H1 (cell line): ENCODE data around the gene PTPN2. TPM values are rescaled to one million over a fixed set of nuclear protein-coding genes. Genes with fewer than 3 reads are reported as not detected.

Experiments
- CTCF ChIA-PET: fragments of 300-600 bp; sonication (Branson Sonifier 250); formaldehyde crosslinking; loops from one replicate; lab custom pipeline; 2021; ENCODE audit not compliant: partially characterized antibody; lab: Charles Lee
- POLR2A ChIA-PET: fragments of 300-600 bp; sonication (Branson Sonifier 250); formaldehyde crosslinking; loops from one replicate; lab custom pipeline; 2021; ENCODE audit warnings: inconsistent platforms; ENCODE audit not compliant: partially characterized antibody; lab: Charles Lee
- DNase-seq, 2 experiments: peaks; one replicate each; pipeline versions ENCODE4 v3.0.0 to v3.0.0-alpha.2; 2010 to 2022; ENCODE audit warnings: low spot score in 2 of 2, low read depth in 1 of 2, mixed read lengths in 1 of 2
- FAIRE-seq: peaks from 2 replicates; lab custom pipeline; 2011; peaks lifted over from hg19 to GRCh38; lab: Jason Lieb, UNC
- H2AFZ ChIP-seq: 2 replicates; pipeline ENCODE4 v1.8.1; 2012; ENCODE audit warnings: low read length, inconsistent platforms
- H2AK5ac ChIP-seq: 2 replicates; pipeline ENCODE4 v1.6.1; 2013; ENCODE audit warnings: low read depth, low read length
- H2BK120ac ChIP-seq: replicated peaks from 2 replicates; pipeline ENCODE3; 2013; ENCODE audit warnings: low read depth, low read length, inconsistent platforms
- H2BK12ac ChIP-seq: 2 replicates; pipeline ENCODE4 v1.6.1; 2013; ENCODE audit warnings: low read depth, low read length
- H2BK15ac ChIP-seq: 2 replicates; pipeline ENCODE4 v1.6.1; 2013; ENCODE audit warnings: low read length
- H2BK20ac ChIP-seq: 2 replicates; pipeline ENCODE4 v1.6.1; 2013; ENCODE audit warnings: low read length
- H2BK5ac ChIP-seq: 2 replicates; pipeline ENCODE4 v1.6.1; 2013; ENCODE audit warnings: low read depth, low read length
- H3K14ac ChIP-seq: 2 replicates; pipeline ENCODE4 v1.6.1; 2013; ENCODE audit warnings: inconsistent platforms; ENCODE audit not compliant: insufficient read length
- H3K18ac ChIP-seq: 2 replicates; pipeline ENCODE4 v1.6.1; 2013; ENCODE audit warnings: low read length; ENCODE audit errors: extremely low read depth
- H3K23ac ChIP-seq: 2 replicates; pipeline ENCODE4 v1.6.1; 2013; ENCODE audit warnings: inconsistent platforms; ENCODE audit not compliant: insufficient read length
- H3K23me2 ChIP-seq: 2 replicates; pipeline ENCODE4 v1.6.1; 2013; ENCODE audit warnings: low read depth, low read length
- H3K27ac ChIP-seq: 2 replicates; pipeline ENCODE4 v1.6.1; 2011; ENCODE audit warnings: low read depth, low read length, inconsistent platforms
- H3K27me3 ChIP-seq, 4 experiments: replicated peaks in 1 of 4; 1 replicate in 1 of 4; 2 replicates in 3 of 4; pipeline versions ENCODE4 v1.6.1 to v1.8.1; 2011 to 2013; ENCODE audit warnings: low read length in 3 of 4, mild to moderate bottlenecking in 3 of 4, inconsistent platforms in 2 of 4, mixed read lengths in 2 of 4, moderate library complexity in 1 of 4; ENCODE audit not compliant: control insufficient read depth in 3 of 4, insufficient read depth in 3 of 4; ENCODE audit errors: extremely low read depth in 1 of 4
- H3K36me3 ChIP-seq, 4 experiments: 2 replicates each; pipeline versions ENCODE4 v1.6.1 to v1.8.1; 2011 to 2013; ENCODE audit warnings: mild to moderate bottlenecking in 4 of 4, low read length in 3 of 4, moderate library complexity in 2 of 4, control low read depth in 1 of 4, inconsistent platforms in 1 of 4; ENCODE audit not compliant: insufficient read depth in 4 of 4, control insufficient read depth in 2 of 4
- H3K4ac ChIP-seq: replicated peaks from 2 replicates; pipeline ENCODE3; 2013; ENCODE audit warnings: low read length, low read depth, mixed read lengths, inconsistent platforms; ENCODE audit not compliant: insufficient read length
- H3K4me1 ChIP-seq, 4 experiments: replicated peaks in 1 of 4; 1 replicate in 1 of 4; 2 replicates in 3 of 4; pipeline versions ENCODE4 v1.6.1 to v1.8.1; 2011 to 2013; ENCODE audit warnings: low read length in 3 of 4, inconsistent platforms in 2 of 4, mixed read lengths in 1 of 4; ENCODE audit not compliant: insufficient read depth in 4 of 4, control insufficient read depth in 3 of 4
- H3K4me2 ChIP-seq, 2 experiments: 2 replicates each; pipeline versions ENCODE4 v1.6.1 to v1.8.1; 2011 to 2013; ENCODE audit warnings: low read depth in 2 of 2, low read length in 2 of 2, control low read depth in 1 of 2, inconsistent platforms in 1 of 2, mild to moderate bottlenecking in 1 of 2; ENCODE audit not compliant: insufficient read depth in 1 of 2
- H3K4me3 ChIP-seq, 4 experiments: fragments of 200-600, 300-600 bp in 1 of 4; sonication (generic), shearing (Covaris generic), sonication (Bioruptor Twin) in 1 of 4; 2 replicates each; pipeline versions ENCODE4 v1.5.1 to v1.8.1; 2011 to 2016; ENCODE audit warnings: low read length in 4 of 4, low read depth in 3 of 4, control low read depth in 2 of 4, inconsistent platforms in 2 of 4, mild to moderate bottlenecking in 2 of 4, mixed read lengths in 1 of 4, moderate library complexity in 1 of 4; ENCODE audit not compliant: insufficient read depth in 2 of 4; ENCODE audit errors: extremely low read depth in 1 of 4
- H3K56ac ChIP-seq: replicated peaks from 2 replicates; pipeline ENCODE3; 2013; ENCODE audit warnings: low read depth, mild to moderate bottlenecking, mixed read lengths, low read length, inconsistent platforms; ENCODE audit not compliant: insufficient read length
- H3K79me1 ChIP-seq: 2 replicates; pipeline ENCODE4 v1.6.1; 2013; ENCODE audit warnings: low read depth, low read length, control low read depth
- H3K79me2 ChIP-seq, 2 experiments: 2 replicates each; pipeline versions ENCODE4 v1.6.1 to v1.8.1; 2012 to 2013; ENCODE audit warnings: low read length in 2 of 2, mild to moderate bottlenecking in 2 of 2, inconsistent platforms in 1 of 2; ENCODE audit not compliant: insufficient read depth in 2 of 2, control insufficient read depth in 1 of 2
- H3K9ac ChIP-seq, 4 experiments: replicated peaks in 1 of 4; 1 replicate in 1 of 4; 2 replicates in 3 of 4; pipeline versions ENCODE4 v1.6.1 to v1.8.1; 2011 to 2013; ENCODE audit warnings: low read depth in 3 of 4, low read length in 3 of 4, control low read depth in 2 of 4, mild to moderate bottlenecking in 2 of 4, moderate library complexity in 2 of 4, inconsistent platforms in 1 of 4; ENCODE audit errors: extremely low read depth in 1 of 4
- H3K9me3 ChIP-seq, 2 experiments: 2 replicates each; pipeline versions ENCODE4 v1.6.1 to v1.8.1; 2012 to 2013; ENCODE audit warnings: mild to moderate bottlenecking in 2 of 2, moderate library complexity in 2 of 2, control low read depth in 1 of 2, inconsistent platforms in 1 of 2, low read depth in 1 of 2, low read length in 1 of 2, mixed read lengths in 1 of 2; ENCODE audit not compliant: insufficient read depth in 2 of 2
- H4K20me1 ChIP-seq, 2 experiments: replicated peaks in 1 of 2; 2 replicates each; pipeline versions ENCODE3 to v1.8.1; 2011 to 2013; ENCODE audit warnings: inconsistent platforms in 2 of 2, low read length in 2 of 2, mild to moderate bottlenecking in 1 of 2; ENCODE audit not compliant: insufficient read depth in 2 of 2, control insufficient read depth in 1 of 2
- H4K5ac ChIP-seq: 2 replicates; pipeline ENCODE4 v1.6.1; 2013; ENCODE audit warnings: low read length, low read depth, mixed read lengths, inconsistent platforms; ENCODE audit not compliant: insufficient read length
- H4K8ac ChIP-seq: 2 replicates; pipeline ENCODE4 v1.8.0; 2013; ENCODE audit warnings: mild to moderate bottlenecking, moderate library complexity, low read length, inconsistent platforms; ENCODE audit not compliant: insufficient read depth; ENCODE audit errors: extremely low read depth
- H4K91ac ChIP-seq: replicated peaks from 2 replicates; pipeline ENCODE3; 2013; ENCODE audit warnings: low read length, mixed read lengths, inconsistent platforms; ENCODE audit not compliant: insufficient read length
- PHF8 ChIP-seq: fragments of 200-600 bp; sonication (generic); conservative IDR thresholded peaks from 2 replicates; pipeline ENCODE4 v1.7.1; 2012; ENCODE audit warnings: low read depth, mild to moderate bottlenecking, inconsistent platforms, low read length, moderate library complexity
- POU5F1 ChIP-seq: IDR thresholded peaks from 2 replicates; pipeline ENCODE4 v1.6.1; 2011; ENCODE audit warnings: low read depth, mild to moderate bottlenecking, low read length, moderate library complexity
- WGBS, 2 experiments: shearing (Covaris generic) in 1 of 2; methylation state at CpG; one replicate each; pipeline versions ENCODE4 v1.1.6 to v1.1.7; 2013 to 2015; ENCODE audit warnings: low lambda C conversion rate in 2 of 2, mixed read lengths in 2 of 2, inconsistent platforms in 1 of 2, low coverage in 1 of 2, missing lambda C conversion rate in 1 of 2; ENCODE audit not compliant: insufficient replicate concordance in 2 of 2, insufficient coverage in 1 of 2, insufficient read length in 1 of 2; ENCODE audit errors: extremely low coverage in 1 of 2, missing lambda C conversion rate in 1 of 2; 5-methylcytosine and 5-hydroxymethylcytosine counted together
- polyA plus RNA-seq, 7 experiments: library from polyadenylated mRNA; depleted of rRNA in 3 of 7; stranded (reverse) in 5 of 7; unstranded in 2 of 7; fragments of >200 nt in 5 of 7; fragments of 200-250 nt in 2 of 7; gene quantifications; 1 replicate in 5 of 7; 2 replicates in 1 of 7; 4 replicates in 1 of 7; pipeline versions ENCODE4 v1.2.1 to v1.2.3, GENCODE V29; 2011 to 2013; ENCODE audit warnings: missing spikeins in 2 of 7, mixed read lengths in 2 of 7
- total RNA-seq: library from RNA; stranded (reverse); fragmentation: NEBNext Ultra II Directional; extraction: Animal tissue kit (Norgen Biotek cat#: 25700); gene quantifications from 2 replicates; pipeline ENCODE4 v1.2.1, GENCODE V29; 2021

Gene PTPN2
- total and polyA plus RNA-seq, 2 of the 8 experiments (the other 6 are each of a cell fraction or from before 2014, with no cell fraction given), result 16.4 to 54.0 TPM

GRCh38 chr18:12880541-12880910, 3.5 kb downstream of the PTPN2 start:
- Histone ChIP-seq H3K18ac (no peak overlapping the region), H2BK5ac (peak overlapping the region; percentile 41; the same call in 1 of the 2 replicates), H3K9ac (0 out of 7 replicates have a peak overlapping the region, but pooled peaks of 1 of the 4 experiments have one; percentile 4), H2BK20ac (no peak overlapping the region), H3K23me2 (peaks cover 7% of the 10 kb centered on the region; the same call in 1 of the 2 replicates), H4K20me1 (peaks cover 4 to 5% of the 10 kb centered on the region in 2 experiments), H3K4me3 (no peak overlapping the region), H2BK120ac (no peak overlapping the region), H3K9me3 (no peaks in the 10 kb centered on the region), H3K14ac (no peak overlapping the region)
- DNase-seq, result no peak
- 77% methylated on average over 2 of the region's 2 CpGs; no CpG with 5 or more reads in 1 of the 2 experiments for WGBS, 2 experiments
- no peak for TF ChIP-seq PHF8
- TF ChIP-seq POU5F1, result no peak
- TF ChIP-seq, all 59 proteins: peak for 0
- Histone ChIP-seq H4K91ac (no peak overlapping the region), H3K27me3 (no peaks in the 10 kb centered on the region), H3K36me3 (no peaks in the 10 kb centered on the region), H3K79me2 (peaks cover 29 to 76% of the 10 kb centered on the region in 2 experiments), H3K79me1 (peaks cover 13% of the 10 kb centered on the region; the same call in 1 of the 2 replicates), H4K8ac (no peak overlapping the region), H3K4ac (peak overlapping the region; percentile 16), H2BK12ac (peak overlapping the region; percentile 62; the same call in 1 of the 2 replicates), H2AFZ (no peak overlapping the region), H3K23ac (no peak overlapping the region), H3K4me1 (peaks cover 7 to 16% (median 11%) of the 10 kb centered on the region in 4 experiments; a peak in 5 of 7 replicates), H4K5ac (no peak overlapping the region), H3K27ac (no peak overlapping the region), H3K4me2 (peak overlapping the region; percentile 41 to 90), H3K56ac (no peak overlapping the region), H2AK5ac (no peak overlapping the region), H2BK15ac (no peak overlapping the region)
- CTCF ChIA-PET, result interaction anchor here (1.2 kb wide), 3 partner anchors 18 to 63 kb away, joined by 3 to 4 read pairs (median 3); no protein-coding TSS in a partner anchor
- no peak for FAIRE-seq
- POLR2A ChIA-PET, result interaction anchor here (1.2 kb wide), 1 partner anchor 18 kb away, joined by 5 read pairs; no protein-coding TSS in a partner anchor
